Esophagus squamous epithelium (tissue), 4 donors: ENCODE data around the gene FBXL7.

Source experiments
- CTCF ChIP-seq, 6 experiments: fragments of 450-650 bp in 4 of 6; fragments of 200-600 bp in 2 of 6; sonication (generic) in 2 of 6; IDR thresholded peaks; one replicate each; pipeline ENCODE4 v1.5.1; 2016 to 2019; ENCODE audit warnings: antibody characterized with exemption in 6 of 6, mild to moderate bottlenecking in 4 of 6, moderate library complexity in 4 of 6
- POLR2A ChIP-seq, 4 donors: fragments of 450-650 bp; IDR thresholded peaks; one replicate each; pipeline ENCODE4 v1.6.1; 2017; ENCODE audit warnings: antibody characterized with exemption in 4 of 4, mild to moderate bottlenecking in 4 of 4, moderate library complexity in 3 of 4

- no peak for TF ChIP-seq CTCF (IDR thresholded peaks at IDR 0.05)
- no peak for TF ChIP-seq POLR2A (IDR thresholded peaks at IDR 0.05)
These were observed 439.0 kb downstream of the FBXL7 start for GRCh38 chr5:15938961-15939360.
